CD4-positive, CD25-positive, alpha-beta regulatory T cell (primary cell): ENCODE results near the gene INPPL1. TPM values are rescaled to one million over a fixed set of nuclear protein-coding genes. Genes with fewer than 3 reads are reported as not detected.
A peak's percentile ranks its signal among the peaks of the same experiment; 100 is the strongest.
"Not testable (repeated sequence)": the region's sequence is repeated elsewhere in the genome, so short reads cannot be mapped to it uniquely, and the experiment has no call there.

Experiments used
- ATAC-seq, 2 donors: fragments of 150-1000 bp; cut with Tn5 transposase; one replicate each; pipeline ENCODE4 v1.10.0; 2021; ENCODE audit warnings: low read depth in 2 of 2, moderate number of reproducible peaks in 2 of 2, moderate library complexity in 1 of 2
- DNase-seq, 3 donors: peaks; one replicate each; pipeline versions ENCODE4 v3.0.0 to v3.0.0-alpha.2; 2012 to 2022; ENCODE audit warnings: mixed read lengths in 1 of 3
- H3K27ac ChIP-seq: one replicate; pipeline ENCODE4 v1.7.0; 2013; ENCODE audit warnings: mild to moderate bottlenecking, low read length; ENCODE audit not compliant: insufficient read depth, poor library complexity, severe bottlenecking
- H3K27me3 ChIP-seq: one replicate; pipeline ENCODE4 v1.7.0; 2013; ENCODE audit warnings: low read length; ENCODE audit not compliant: control insufficient read depth, insufficient read depth
- H3K36me3 ChIP-seq: one replicate; pipeline ENCODE4 v1.7.0; 2013; ENCODE audit warnings: mild to moderate bottlenecking, low read length, moderate library complexity; ENCODE audit not compliant: control insufficient read depth, insufficient read depth
- H3K4me1 ChIP-seq: 2 replicates; pipeline ENCODE4 v1.7.0; 2013; ENCODE audit warnings: mild to moderate bottlenecking, low read length; ENCODE audit not compliant: insufficient read depth, control insufficient read depth, poor library complexity, severe bottlenecking
- H3K4me3 ChIP-seq: one replicate; pipeline ENCODE4 v1.7.0; 2013; ENCODE audit warnings: low read depth, mild to moderate bottlenecking, low read length, moderate library complexity
- H3K9me3 ChIP-seq, 2 experiments: 1 replicate in 1 of 2; 2 replicates in 1 of 2; pipeline ENCODE4 v1.7.0; 2013; ENCODE audit warnings: low read length in 2 of 2, mild to moderate bottlenecking in 1 of 2, moderate library complexity in 1 of 2; ENCODE audit not compliant: control insufficient read depth in 2 of 2
- H3K27ac Mint-ChIP-seq, 3 donors: one replicate each; pipeline ENCODE4 v1.8.0; 2020 to 2022; ENCODE audit warnings: mild to moderate bottlenecking in 3 of 3, mixed read lengths in 3 of 3, moderate library complexity in 2 of 3
- H3K27me3 Mint-ChIP-seq: one replicate; pipeline ENCODE4 v1.8.0; 2022; ENCODE audit warnings: mild to moderate bottlenecking, mixed read lengths
- H3K36me3 Mint-ChIP-seq: one replicate; pipeline ENCODE4 v1.8.0; 2020; ENCODE audit warnings: mixed read lengths
- H3K4me1 Mint-ChIP-seq, 4 donors: one replicate each; pipeline ENCODE4 v1.8.0; 2020 to 2022; ENCODE audit warnings: mixed read lengths in 4 of 4, mild to moderate bottlenecking in 1 of 4
- H3K4me3 Mint-ChIP-seq, 4 donors: one replicate each; pipeline ENCODE4 v1.8.0; 2020 to 2022; ENCODE audit warnings: mild to moderate bottlenecking in 4 of 4, mixed read lengths in 4 of 4, moderate library complexity in 3 of 4
- H3K9me3 Mint-ChIP-seq, 7 donors: one replicate each; pipeline ENCODE4 v1.8.0; 2020 to 2022; ENCODE audit warnings: mixed read lengths in 7 of 7, mild to moderate bottlenecking in 3 of 7, moderate library complexity in 2 of 7
- polyA plus RNA-seq, 4 donors: library from polyadenylated mRNA; unstranded; fragments of 300-500 nt; fragmentation: Illumina TruSeq; gene quantifications; one replicate each; pipeline ENCODE4 v1.2.3, GENCODE V29; 2021
- total RNA-seq: library from RNA; stranded (reverse); gene quantifications from one replicate; pipeline ENCODE4 v1.2.3, GENCODE V29; 2022

The INPPL1 gene
- total and polyA plus RNA-seq, 5 donors from 2014 or later: 3.6 to 101 (median 4.3) TPM

GRCh38 chr11:72203163-72203562 is 21.4 kb upstream of the INPPL1 start:
- ATAC-seq: peak in 1 of 2 donors; percentile 28
- peaks cover 14% of the 10 kb centered on the region for H3K27me3 Mint-ChIP-seq
- no peaks in the 10 kb centered on the region for H3K36me3 ChIP-seq

GRCh38 chr11:72204886-72205285 is 19.7 kb upstream of the INPPL1 start:
- Histone ChIP-seq H3K36me3 (no peaks in the 10 kb centered on the region), H3K27ac (no peak overlapping the region), H3K9me3 (peaks cover 10 to 15% of the 10 kb centered on the region in 2 experiments), H3K27me3 (peaks cover 5% of the 10 kb centered on the region), H3K4me1 (no peaks in the 10 kb centered on the region), H3K4me3 (no peak overlapping the region)
- H3K27me3 Mint-ChIP-seq: peaks cover 22% of the 10 kb centered on the region
- peaks cover 0 to 13% (median 8%) of the 10 kb centered on the region in 7 donors for H3K9me3 Mint-ChIP-seq
- no peak overlapping the region for H3K27ac Mint-ChIP-seq
- DNase-seq (no peak), ATAC-seq (no peak)
- peaks cover 3 to 7% (median 4%) of the 10 kb centered on the region in 4 donors for H3K4me1 Mint-ChIP-seq
- H3K4me3 Mint-ChIP-seq: no peak overlapping the region
- peaks cover 1% of the 10 kb centered on the region for H3K36me3 Mint-ChIP-seq

More at GRCh38 chr11:72203163-72203562, 21.4 kb upstream of the INPPL1 start:
- Histone ChIP-seq H3K4me1 (no peaks in the 10 kb centered on the region), H3K27ac (no peak overlapping the region), H3K9me3 (no peaks in the 10 kb centered on the region), H3K27me3 (peaks cover under 1% of the 10 kb centered on the region), H3K4me3 (no peak overlapping the region)
- H3K36me3 Mint-ChIP-seq: no peaks in the 10 kb centered on the region
- peak in 1 of 3 donors; percentile 27 for DNase-seq
- no peak overlapping the region for H3K4me3 Mint-ChIP-seq
- H3K27ac Mint-ChIP-seq: no peak overlapping the region
- H3K4me1 Mint-ChIP-seq: peaks cover 3 to 7% (median 4%) of the 10 kb centered on the region in 4 donors
- H3K9me3 Mint-ChIP-seq: peaks cover 0 to 1% (median 0%) of the 10 kb centered on the region in 7 donors

- H3K27me3 ChIP-seq, DNase-seq, H3K4me1 ChIP-seq, H3K4me3 Mint-ChIP-seq, H3K27ac ChIP-seq, H3K36me3 Mint-ChIP-seq, H3K36me3 ChIP-seq, H3K4me1 Mint-ChIP-seq, ATAC-seq, H3K4me3 ChIP-seq, H3K27ac Mint-ChIP-seq: not testable (repeated sequence)
- Mint-ChIP-seq H3K9me3 (peaks cover 0 to 14% (median 11%) of the 10 kb centered on the region in 7 donors), H3K27me3 (peaks cover 33% of the 10 kb centered on the region)
- H3K9me3 ChIP-seq: peaks cover 14 to 20% of the 10 kb centered on the region in 2 experiments
Measured at GRCh38 chr11:72206794-72207193, 17.8 kb upstream of the INPPL1 start.

DNA sequence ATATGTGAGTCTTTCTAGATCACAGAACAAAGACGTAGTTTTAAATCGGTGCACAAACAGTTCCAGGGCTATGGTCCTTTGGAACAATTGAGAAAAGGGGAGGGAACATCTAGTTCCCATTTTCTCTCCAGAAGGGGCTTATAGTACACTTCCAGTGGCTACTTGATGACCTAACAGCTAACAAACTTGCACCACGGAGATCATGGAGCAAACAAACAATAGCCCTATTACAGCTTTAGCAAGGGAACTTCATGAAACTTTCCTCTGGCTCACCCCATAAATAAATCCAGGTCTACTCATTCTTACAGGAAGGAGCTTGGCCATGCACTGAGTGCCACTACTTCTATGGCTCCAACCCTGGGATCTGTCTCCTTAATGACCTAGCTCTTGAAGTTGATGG is 16.3 kb upstream of the INPPL1 start:
- H3K27ac ChIP-seq: no peak overlapping the region
- H3K4me3 Mint-ChIP-seq: no peak overlapping the region
- peaks cover 3% of the 10 kb centered on the region for H3K36me3 Mint-ChIP-seq
- H3K36me3 ChIP-seq: no peaks in the 10 kb centered on the region
- H3K27ac Mint-ChIP-seq: no peak overlapping the region
- H3K27me3 Mint-ChIP-seq: peaks cover 37% of the 10 kb centered on the region
- peaks cover 0 to 14% (median 11%) of the 10 kb centered on the region in 7 donors for H3K9me3 Mint-ChIP-seq
- H3K27me3 ChIP-seq: peaks cover 8% of the 10 kb centered on the region
- ATAC-seq (no peak), DNase-seq (no peak)
- H3K4me3 ChIP-seq: no peak overlapping the region
- peaks cover 14 to 20% of the 10 kb centered on the region in 2 experiments for H3K9me3 ChIP-seq
- H3K4me1 ChIP-seq: no peaks in the 10 kb centered on the region
- peaks cover under 1 to 2% (median under 1%) of the 10 kb centered on the region in 4 donors for H3K4me1 Mint-ChIP-seq

DNA sequence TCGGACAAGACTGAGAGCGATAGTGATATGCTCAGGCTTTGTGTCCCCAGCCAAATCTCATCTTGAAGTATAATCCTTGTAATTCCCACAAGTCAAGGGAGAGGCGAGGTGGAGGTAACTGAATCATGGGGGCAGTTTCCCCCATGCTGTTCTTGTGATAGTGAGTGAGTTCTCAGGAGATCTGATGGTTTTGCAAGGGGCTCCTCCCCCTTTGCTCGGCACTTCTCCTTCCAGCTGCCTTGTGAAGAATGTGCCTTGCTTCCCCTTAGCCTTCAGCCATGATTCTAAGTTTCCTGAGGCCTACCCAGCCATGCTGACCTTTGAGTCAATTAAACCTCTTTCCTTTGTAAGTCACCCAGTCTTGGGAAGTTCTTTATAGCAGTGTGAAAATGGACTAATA is 15.5 kb upstream of the INPPL1 start:
- H3K36me3 Mint-ChIP-seq: peaks cover 3% of the 10 kb centered on the region
- Histone ChIP-seq H3K27ac (no peak overlapping the region), H3K27me3 (peaks cover 12% of the 10 kb centered on the region), H3K9me3 (peaks cover 14 to 20% of the 10 kb centered on the region in 2 experiments), H3K4me3 (no peak overlapping the region), H3K4me1 (no peaks in the 10 kb centered on the region), H3K36me3 (no peaks in the 10 kb centered on the region)
- ATAC-seq: no peak
- H3K9me3 Mint-ChIP-seq: peaks cover 0 to 14% (median 11%) of the 10 kb centered on the region in 7 donors
- no peak overlapping the region for H3K27ac Mint-ChIP-seq
- no peak overlapping the region for H3K4me3 Mint-ChIP-seq
- no peaks in the 10 kb centered on the region for H3K4me1 Mint-ChIP-seq
- no peak for DNase-seq
- peaks cover 38% of the 10 kb centered on the region for H3K27me3 Mint-ChIP-seq

DNA sequence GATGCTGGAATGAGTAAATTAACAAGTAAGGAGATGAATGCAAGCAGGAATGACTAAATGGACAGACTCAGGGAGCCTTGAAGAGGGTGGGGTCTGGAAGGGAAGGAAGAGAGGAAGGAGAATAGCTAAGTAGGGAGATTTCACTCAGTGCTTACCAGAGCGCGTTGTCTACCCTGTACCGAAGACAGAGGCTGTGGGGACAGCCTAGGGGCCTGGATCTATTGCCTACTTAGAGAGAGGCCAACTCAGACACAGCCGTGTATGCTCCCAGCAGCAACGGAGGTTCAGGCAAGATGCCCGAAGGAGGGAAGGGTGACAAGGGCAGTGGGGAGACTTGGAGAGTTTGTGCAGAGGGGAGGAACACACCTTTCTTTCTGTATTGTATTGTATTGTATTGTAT is 7.9 kb upstream of the INPPL1 start, which contains the start of gene FOLR2:
FOLR2 (plus strand) TSS at position 157 of the 400 bp plus-strand sequence. CDS start 1,791 bp downstream, outside the sequence.
- DNase-seq (no peak), ATAC-seq (no peak)
- Histone ChIP-seq H3K4me1 (no peaks in the 10 kb centered on the region), H3K9me3 (no peaks in the 10 kb centered on the region), H3K27ac (no peak within 1 kb of the TSS), H3K36me3 (no peaks in the 10 kb centered on the region), H3K27me3 (peaks cover 19% of the 10 kb centered on the region), H3K4me3 (no peak within 1 kb of the TSS)
- H3K36me3 Mint-ChIP-seq: no peaks in the 10 kb centered on the region
- peak within 1 kb of the TSS in 1 of 3 donors; percentile 10 for H3K27ac Mint-ChIP-seq
- H3K9me3 Mint-ChIP-seq: peaks cover 0 to 5% (median 0%) of the 10 kb centered on the region in 7 donors
- H3K4me1 Mint-ChIP-seq: peaks cover 0 to 2% (median under 1%) of the 10 kb centered on the region in 4 donors
- peak within 1 kb of the TSS in 1 of 4 donors; percentile 17 for H3K4me3 Mint-ChIP-seq
- peaks cover 53% of the 10 kb centered on the region for H3K27me3 Mint-ChIP-seq

- H3K36me3 Mint-ChIP-seq: no peaks in the 10 kb centered on the region
- Histone ChIP-seq H3K27ac (no peak overlapping the region), H3K9me3 (no peaks in the 10 kb centered on the region), H3K4me1 (peaks cover 8% of the 10 kb centered on the region), H3K36me3 (no peaks in the 10 kb centered on the region), H3K27me3 (peaks cover 19% of the 10 kb centered on the region), H3K4me3 (no peak overlapping the region)
- H3K9me3 Mint-ChIP-seq: peaks cover 0 to 5% (median 0%) of the 10 kb centered on the region in 7 donors
- no peak overlapping the region for H3K27ac Mint-ChIP-seq
- DNase-seq (no peak), ATAC-seq (no peak)
- peaks cover 3 to 10% (median 7%) of the 10 kb centered on the region in 4 donors for H3K4me1 Mint-ChIP-seq
- peaks cover 51% of the 10 kb centered on the region for H3K27me3 Mint-ChIP-seq
- H3K4me3 Mint-ChIP-seq: peak overlapping the region in 1 of 4 donors; percentile 5
Measured at GRCh38 chr11:72217841-72218240, 6.7 kb upstream of the INPPL1 start.

DNA sequence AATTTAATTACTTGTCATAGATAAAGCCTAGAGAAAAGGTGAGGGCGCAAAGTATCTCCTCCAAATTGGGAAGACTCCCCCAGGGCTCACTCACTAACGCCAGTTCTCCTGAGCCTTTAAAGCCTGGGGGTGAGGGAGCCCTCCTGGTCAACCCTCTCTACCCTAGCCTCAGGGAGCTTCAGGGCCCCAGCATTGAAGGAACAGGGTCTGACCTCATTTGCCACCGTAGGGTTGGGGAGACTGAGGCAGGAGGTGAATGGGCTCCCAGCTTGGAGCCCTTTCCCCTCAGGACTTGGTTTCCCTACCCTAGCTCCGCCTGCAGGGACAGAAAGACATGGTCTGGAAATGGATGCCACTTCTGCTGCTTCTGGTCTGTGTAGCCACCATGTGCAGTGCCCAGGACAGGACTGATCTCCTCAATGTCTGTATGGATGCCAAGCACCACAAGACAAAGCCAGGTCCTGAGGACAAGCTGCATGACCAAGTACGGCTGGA is 6.3 kb upstream of the INPPL1 start:
- peaks cover 46% of the 10 kb centered on the region for H3K27me3 Mint-ChIP-seq
- Histone ChIP-seq H3K27me3 (peaks cover 15% of the 10 kb centered on the region), H3K4me3 (no peak overlapping the region), H3K36me3 (no peaks in the 10 kb centered on the region), H3K4me1 (peaks cover 9% of the 10 kb centered on the region), H3K27ac (no peak overlapping the region), H3K9me3 (no peaks in the 10 kb centered on the region)
- no peak overlapping the region for H3K27ac Mint-ChIP-seq
- peaks cover 0 to 5% (median 0%) of the 10 kb centered on the region in 7 donors for H3K9me3 Mint-ChIP-seq
- no peak for ATAC-seq
- peaks cover 3 to 13% (median 8%) of the 10 kb centered on the region in 4 donors for H3K4me1 Mint-ChIP-seq
- H3K36me3 Mint-ChIP-seq: no peaks in the 10 kb centered on the region
- peak overlapping the region in 1 of 4 donors; percentile 5 for H3K4me3 Mint-ChIP-seq
- DNase-seq: no peak
